Neutrophil (primary cell): ENCODE measurements around the gene PRDM16.

ENCODE experiments used
- H3K27ac ChIP-seq: fragments of 200-600 bp; sonication (generic); 2 replicates; pipeline ENCODE4 v1.5.1; 2016; ENCODE audit warnings: mild to moderate bottlenecking, moderate library complexity
- H3K27me3 ChIP-seq: fragments of 200-600 bp; sonication (generic); 2 replicates; pipeline ENCODE4 v1.6.0; 2016; ENCODE audit warnings: mild to moderate bottlenecking
- H3K36me3 ChIP-seq: fragments of 200-600 bp; sonication (generic); 2 replicates; pipeline ENCODE4 v1.5.1; 2017
- H3K4me1 ChIP-seq, 2 experiments: fragments of 200-600 bp in 1 of 2; sonication (generic) in 1 of 2; 1 replicate in 1 of 2; 2 replicates in 1 of 2; pipeline versions ENCODE4 v1.5.1 to v1.6.1; 2013 to 2016; ENCODE audit warnings: low read depth in 1 of 2, low read length in 1 of 2, mild to moderate bottlenecking in 1 of 2, moderate library complexity in 1 of 2; ENCODE audit not compliant: control insufficient read depth in 1 of 2, insufficient read depth in 1 of 2
- H3K4me3 ChIP-seq, 2 experiments: fragments of 200-600 bp in 1 of 2; sonication (generic) in 1 of 2; 1 replicate in 1 of 2; 2 replicates in 1 of 2; pipeline ENCODE4 v1.5.1; 2013 to 2016; ENCODE audit warnings: low read depth in 1 of 2, low read length in 1 of 2, mild to moderate bottlenecking in 1 of 2, moderate library complexity in 1 of 2
- H3K9me3 ChIP-seq: fragments of 200-600 bp; sonication (generic); 2 replicates; pipeline ENCODE4 v1.5.1; 2016
- CTCF ChIP-seq: fragments of 200-600 bp; sonication (generic); IDR thresholded peaks from 2 replicates; pipeline ENCODE4 v1.5.1; 2016; ENCODE audit warnings: antibody characterized with exemption

Gene PRDM16

DNA sequence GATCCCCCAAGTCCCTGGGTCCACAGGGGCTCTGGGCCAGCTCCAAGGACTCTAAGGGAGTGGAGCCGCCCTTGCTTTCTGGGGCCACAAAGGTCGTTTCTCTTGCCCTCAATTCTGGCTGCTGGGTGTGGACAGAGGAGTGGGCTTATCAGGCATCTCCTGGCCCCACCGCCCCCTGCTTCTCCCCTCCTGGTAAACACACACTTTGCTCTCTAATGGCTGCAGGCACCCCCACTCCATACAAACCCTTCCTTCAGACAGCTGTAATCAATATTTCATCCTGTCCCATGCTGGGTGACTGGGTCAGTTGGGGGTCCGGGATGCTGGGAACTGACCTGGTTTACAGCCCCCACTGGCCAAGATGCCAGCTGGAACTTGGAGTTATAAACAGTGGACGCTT is 67.5 kb downstream of the PRDM16 start:
- Histone ChIP-seq H3K9me3 (no peaks in the 10 kb centered on the region), H3K4me1 (no peaks in the 10 kb centered on the region), H3K36me3 (no peaks in the 10 kb centered on the region), H3K4me3 (no peak overlapping the region), H3K27me3 (peaks cover 12% of the 10 kb centered on the region), H3K27ac (no peak overlapping the region)
- no peak for TF ChIP-seq CTCF

GRCh38 chr1:3137111-3138100 is 68.4 kb downstream of the PRDM16 start:
- Histone ChIP-seq H3K36me3 (no peaks in the 10 kb centered on the region), H3K4me3 (no peak overlapping the region), H3K4me1 (no peaks in the 10 kb centered on the region), H3K9me3 (no peaks in the 10 kb centered on the region), H3K27me3 (peaks cover 12% of the 10 kb centered on the region), H3K27ac (no peak overlapping the region)
- no peak for TF ChIP-seq CTCF

- Histone ChIP-seq H3K27ac (no peak overlapping the region), H3K9me3 (no peaks in the 10 kb centered on the region)
- no peak for TF ChIP-seq CTCF
Measured at GRCh38 chr1:3138623-3139151, 69.7 kb downstream of the PRDM16 start.

DNA sequence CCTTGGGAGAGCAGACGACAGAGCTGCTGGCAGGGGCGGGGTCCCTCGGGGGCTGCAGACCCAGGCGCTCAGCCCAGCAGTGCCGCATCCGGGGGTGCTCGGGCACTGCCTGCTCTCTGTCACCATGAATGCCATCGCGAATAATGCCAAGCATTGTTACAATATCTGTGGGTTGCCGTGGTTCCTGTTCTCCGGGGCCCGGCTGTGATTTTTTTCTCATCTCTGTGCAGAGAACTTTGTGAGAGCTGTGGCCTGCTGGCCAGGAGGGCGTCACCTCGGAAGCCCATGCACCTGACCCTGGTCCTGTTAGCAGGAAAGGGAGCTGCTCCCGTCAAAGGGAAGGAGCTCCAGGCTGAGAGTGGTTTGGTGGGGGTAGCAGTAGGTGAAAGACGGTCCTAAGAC is 70.4 kb downstream of the PRDM16 start:
- H3K27ac ChIP-seq, result no peak overlapping the region
- H3K4me1 ChIP-seq, result no peaks in the 10 kb centered on the region
- H3K27me3 ChIP-seq, result peaks cover 12% of the 10 kb centered on the region
- TF ChIP-seq CTCF, result no peak
- H3K36me3 ChIP-seq, result no peaks in the 10 kb centered on the region
- H3K9me3 ChIP-seq, result no peaks in the 10 kb centered on the region
- H3K4me3 ChIP-seq, result no peak overlapping the region

More at GRCh38 chr1:3138623-3139151, 69.7 kb downstream of the PRDM16 start:
- H3K36me3 ChIP-seq, result no peaks in the 10 kb centered on the region
- H3K4me1 ChIP-seq, result no peaks in the 10 kb centered on the region
- no peak overlapping the region for H3K4me3 ChIP-seq
- H3K27me3 ChIP-seq, result peaks cover 12% of the 10 kb centered on the region

GRCh38 chr1:3139871-3140361 is 70.9 kb downstream of the PRDM16 start:
- Histone ChIP-seq H3K4me3 (no peak overlapping the region), H3K27me3 (peaks cover 9% of the 10 kb centered on the region), H3K4me1 (no peaks in the 10 kb centered on the region), H3K27ac (no peak overlapping the region), H3K36me3 (no peaks in the 10 kb centered on the region), H3K9me3 (no peaks in the 10 kb centered on the region)
- no peak for TF ChIP-seq CTCF
